ENCODE results near the gene LPCAT4.
"Not testable (repeated sequence)": the region's sequence is repeated elsewhere in the genome, so short reads cannot be mapped to it uniquely, and the experiment has no call there.

DNA sequence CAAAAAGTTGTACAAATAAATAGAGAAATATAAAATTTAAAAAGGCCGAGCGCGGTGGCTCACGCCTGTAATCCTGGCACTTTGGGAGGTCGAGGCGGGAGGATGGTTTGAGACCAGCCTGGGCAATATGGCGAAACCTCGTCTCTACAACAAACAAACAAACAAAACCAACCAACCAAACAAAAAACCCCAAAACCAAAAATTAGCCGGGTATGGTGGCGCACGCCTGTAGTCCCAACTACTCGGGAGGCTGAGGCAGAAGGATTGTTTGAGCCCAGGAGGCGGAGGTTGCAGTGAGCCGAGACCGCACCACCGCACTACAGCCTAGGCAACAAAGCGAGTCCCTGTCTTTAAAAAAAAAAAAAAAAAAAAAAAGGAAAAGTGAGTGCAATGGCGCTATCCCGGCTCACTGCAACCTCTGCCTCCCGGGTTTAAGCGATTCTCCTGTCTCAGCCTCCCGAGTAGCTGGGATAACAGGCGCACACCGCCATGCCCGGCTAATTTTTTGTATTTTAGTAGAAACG, 24.7 kb downstream of the LPCAT4 start:
- not testable (repeated sequence) for TF ChIP-seq POLR2A, POLR2AphosphoS5 (IDR thresholded peaks at IDR 0.05)
- TF ChIP-seq, protein P1, sequence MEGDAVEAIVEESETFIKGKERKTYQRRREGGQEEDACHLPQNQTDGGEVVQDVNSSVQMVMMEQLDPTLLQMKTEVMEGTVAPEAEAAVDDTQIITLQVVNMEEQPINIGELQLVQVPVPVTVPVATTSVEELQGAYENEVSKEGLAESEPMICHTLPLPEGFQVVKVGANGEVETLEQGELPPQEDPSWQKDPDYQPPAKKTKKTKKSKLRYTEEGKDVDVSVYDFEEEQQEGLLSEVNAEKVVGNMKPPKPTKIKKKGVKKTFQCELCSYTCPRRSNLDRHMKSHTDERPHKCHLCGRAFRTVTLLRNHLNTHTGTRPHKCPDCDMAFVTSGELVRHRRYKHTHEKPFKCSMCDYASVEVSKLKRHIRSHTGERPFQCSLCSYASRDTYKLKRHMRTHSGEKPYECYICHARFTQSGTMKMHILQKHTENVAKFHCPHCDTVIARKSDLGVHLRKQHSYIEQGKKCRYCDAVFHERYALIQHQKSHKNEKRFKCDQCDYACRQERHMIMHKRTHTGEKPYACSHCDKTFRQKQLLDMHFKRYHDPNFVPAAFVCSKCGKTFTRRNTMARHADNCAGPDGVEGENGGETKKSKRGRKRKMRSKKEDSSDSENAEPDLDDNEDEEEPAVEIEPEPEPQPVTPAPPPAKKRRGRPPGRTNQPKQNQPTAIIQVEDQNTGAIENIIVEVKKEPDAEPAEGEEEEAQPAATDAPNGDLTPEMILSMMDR (IDR thresholded peaks at IDR 0.05 in 8 of 11, conservative IDR thresholded peaks at IDR 0.05 in 3 of 11), result not testable (repeated sequence)
